ENCODE data around the gene WDFY4.

DNA sequence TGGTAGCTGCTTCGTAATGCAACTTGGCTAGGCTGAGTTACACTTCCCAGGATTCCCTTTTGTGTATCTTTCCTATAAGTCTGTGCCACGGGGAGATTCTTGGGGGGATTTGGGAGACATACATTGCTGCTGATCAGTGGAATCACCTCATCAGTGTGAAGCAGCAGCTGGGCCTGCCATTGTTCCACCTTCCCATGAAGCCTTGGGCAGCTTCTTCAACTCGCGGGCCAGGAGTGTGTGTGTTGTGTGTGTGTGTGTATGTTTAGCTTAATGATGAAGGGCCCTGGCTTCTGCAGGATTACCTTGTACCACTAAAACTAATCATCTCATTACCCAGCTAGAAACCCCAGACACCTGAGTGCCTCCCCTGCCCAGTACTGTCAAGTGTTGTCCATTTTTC lies 46.5 kb upstream of the WDFY4 start:
- no peak for TF ChIP-seq POLR2AphosphoS5 (IDR thresholded peaks at IDR 0.05)
- TF ChIP-seq, protein P1, sequence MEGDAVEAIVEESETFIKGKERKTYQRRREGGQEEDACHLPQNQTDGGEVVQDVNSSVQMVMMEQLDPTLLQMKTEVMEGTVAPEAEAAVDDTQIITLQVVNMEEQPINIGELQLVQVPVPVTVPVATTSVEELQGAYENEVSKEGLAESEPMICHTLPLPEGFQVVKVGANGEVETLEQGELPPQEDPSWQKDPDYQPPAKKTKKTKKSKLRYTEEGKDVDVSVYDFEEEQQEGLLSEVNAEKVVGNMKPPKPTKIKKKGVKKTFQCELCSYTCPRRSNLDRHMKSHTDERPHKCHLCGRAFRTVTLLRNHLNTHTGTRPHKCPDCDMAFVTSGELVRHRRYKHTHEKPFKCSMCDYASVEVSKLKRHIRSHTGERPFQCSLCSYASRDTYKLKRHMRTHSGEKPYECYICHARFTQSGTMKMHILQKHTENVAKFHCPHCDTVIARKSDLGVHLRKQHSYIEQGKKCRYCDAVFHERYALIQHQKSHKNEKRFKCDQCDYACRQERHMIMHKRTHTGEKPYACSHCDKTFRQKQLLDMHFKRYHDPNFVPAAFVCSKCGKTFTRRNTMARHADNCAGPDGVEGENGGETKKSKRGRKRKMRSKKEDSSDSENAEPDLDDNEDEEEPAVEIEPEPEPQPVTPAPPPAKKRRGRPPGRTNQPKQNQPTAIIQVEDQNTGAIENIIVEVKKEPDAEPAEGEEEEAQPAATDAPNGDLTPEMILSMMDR (IDR thresholded peaks at IDR 0.05): no peak

Measured in gastroesophageal sphincter (tissue), 3 donors.